GM18505 (cell line): ENCODE results near the gene TPGS1.
"Not testable (repeated sequence)": the region's sequence is repeated elsewhere in the genome, so short reads cannot be mapped to it uniquely, and the experiment has no call there.

Source experiments
- ATAC-seq: cut with Tn5 transposase; IDR thresholded peaks from one replicate; pipeline ENCODE4 v1.9.1; 2021; ENCODE audit not compliant: unreplicated experiment
- POLR2A ChIP-seq: IDR thresholded peaks from 4 replicates; pipeline ENCODE4 v1.6.1; 2011; ENCODE audit warnings: borderline replicate concordance; ENCODE audit not compliant: insufficient read depth, insufficient read length; ENCODE audit errors: extremely low read depth

TPGS1 gene

GRCh38 chr19:468587-469256, 38.6 kb upstream of the TPGS1 start:
- TF ChIP-seq POLR2A: no peak
- no peak for ATAC-seq

- no peak for TF ChIP-seq POLR2A
- ATAC-seq: no peak
Measured at GRCh38 chr19:469833-470232, 37.5 kb upstream of the TPGS1 start.

GRCh38 chr19:470701-471100, 36.6 kb upstream of the TPGS1 start:
- no peak for TF ChIP-seq POLR2A
- ATAC-seq: no peak

GRCh38 chr19:472005-472858, 35.1 kb upstream of the TPGS1 start:
- no peak for TF ChIP-seq POLR2A
- no peak for ATAC-seq

GRCh38 chr19:474126-475078, 32.9 kb upstream of the TPGS1 start:
- ATAC-seq: no peak
- TF ChIP-seq POLR2A: no peak

- no peak for TF ChIP-seq POLR2A
Measured at GRCh38 chr19:475360-475759, 31.9 kb upstream of the TPGS1 start.

GRCh38 chr19:478236-478903, 28.9 kb upstream of the TPGS1 start:
- no peak for ATAC-seq
- no peak for TF ChIP-seq POLR2A

More at GRCh38 chr19:475360-475759, 31.9 kb upstream of the TPGS1 start:
- ATAC-seq: no peak

GRCh38 chr19:478976-479375, 28.3 kb upstream of the TPGS1 start:
- no peak for ATAC-seq
- TF ChIP-seq POLR2A: no peak

- ATAC-seq: no peak
Measured at GRCh38 chr19:480016-480855, 27.1 kb upstream of the TPGS1 start.

GRCh38 chr19:481100-481499, 26.2 kb upstream of the TPGS1 start:
- ATAC-seq: not testable (repeated sequence)

More at GRCh38 chr19:480016-480855, 27.1 kb upstream of the TPGS1 start:
- no peak for TF ChIP-seq POLR2A

- ATAC-seq: no peak
- no peak for TF ChIP-seq POLR2A
Measured at GRCh38 chr19:482186-483041, 24.9 kb upstream of the TPGS1 start.
